Left ventricle myocardium superior (tissue), 1 donor: ENCODE data around the gene GABARAP. TPM values are rescaled to one million over a fixed set of nuclear protein-coding genes. Genes with fewer than 3 reads are reported as not detected.
A peak's percentile ranks its signal among the peaks of the same experiment; 100 is the strongest.

ENCODE experiments used
- ATAC-seq: fragments of 200-7000 bp; cut with Tn5 transposase; one replicate; pipeline ENCODE4 v1.9.1; 2020; ENCODE audit warnings: mild to moderate bottlenecking, moderate library complexity
- DNase-seq: peaks from one replicate; pipeline ENCODE4 v3.0.0-alpha.2; 2020
- intact Hi-C: fragments of 100-400 bp; cut with micrococcal nuclease; formaldehyde crosslinking; loops from one replicate; pipeline ENCODE4 v1.11.0; 2022
- microRNA-seq: library from miRNA; unstranded; fragments of <30 nt; microRNA quantifications from one replicate; pipeline ENCODE4 v1.2.0, GENCODE V29; 2020; ENCODE audit warnings: borderline number of aligned reads
- total RNA-seq: library from RNA; stranded (reverse); fragmentation: NEBNext Ultra II Directional; extraction: Animal tissue kit (Norgen Biotek cat#: 25700); gene quantifications from one replicate; pipeline ENCODE4 v1.2.1, GENCODE V29; 2021
- donor health status: DM: no; HTN: yes; CAD: no; lungs with severe emphysema.

GABARAP gene
- total RNA-seq, 1 donor from 2014 or later, result 456 TPM

GRCh38 chr17:7191069-7191468, 51.2 kb downstream of the GABARAP start:
- intact Hi-C loops, result no loop called here
- no peak for ATAC-seq
- DNase-seq, result no peak

DNA sequence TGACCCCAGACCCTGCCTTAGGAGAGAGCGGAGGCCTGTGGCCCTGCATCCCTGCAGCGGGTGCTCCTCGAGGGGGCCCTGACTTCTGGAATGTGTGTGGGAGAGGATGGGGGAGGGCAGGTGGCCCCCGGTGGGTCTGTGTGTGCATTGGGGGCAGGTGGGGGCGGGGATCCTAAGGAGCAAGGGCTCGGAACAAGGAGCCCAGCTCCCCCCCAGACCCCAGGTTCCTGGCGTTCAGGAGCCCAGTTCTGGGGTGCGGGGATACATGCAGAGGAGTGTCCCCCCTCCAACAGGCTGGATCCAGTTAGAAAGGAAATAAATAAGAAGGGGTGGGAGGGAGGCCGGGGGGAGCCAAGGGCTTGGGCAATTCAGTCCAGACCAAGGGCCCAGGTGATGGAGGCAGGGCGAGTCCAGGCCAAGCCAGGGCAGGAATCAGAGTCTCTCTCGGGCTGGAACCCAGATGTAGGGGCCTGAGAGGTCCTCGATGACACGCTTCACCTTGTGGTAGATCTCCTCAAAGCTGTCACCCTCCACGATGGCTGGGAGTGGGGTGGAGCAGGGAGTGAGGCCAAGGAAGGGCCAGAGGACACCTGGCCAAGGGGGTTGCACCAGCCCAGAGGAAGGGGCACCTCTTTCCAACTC, 51.9 kb downstream of the GABARAP start:
- intact Hi-C loops, result no loop called here
- no peak for ATAC-seq
- DNase-seq, result no peak

Small RNA genes lying within 50 kb of the gene (microRNA-seq; reads per million reads assigned to microRNA genes)
- gene MIR324, result 1,005 reads per million, percentile 76 among the genes with 10 or more reads in this experiment

Other genes starting within 250 kb of the GABARAP start
- not detected for gene ALOX12, start 246.4 kb downstream of the GABARAP start, total RNA-seq
- 174 TPM for gene RNASEK, start 229.8 kb downstream of the GABARAP start, total RNA-seq
- 13.1 TPM for gene BCL6B, start 219.4 kb downstream of the GABARAP start, total RNA-seq
- 1.2 TPM for gene SLC16A13, start 206.4 kb downstream of the GABARAP start, total RNA-seq
- gene SLC16A11, start 198.4 kb downstream of the GABARAP start, total RNA-seq, result 0.47 TPM
- gene CLEC10A, start 162.2 kb downstream of the GABARAP start, total RNA-seq, result 4.4 TPM
- 0.30 TPM for gene ASGR2, start 127.6 kb downstream of the GABARAP start, total RNA-seq
- 0.30 TPM for gene ASGR1, start 63.1 kb downstream of the GABARAP start, total RNA-seq
- 21.3 TPM for gene DLG4, start 22.6 kb downstream of the GABARAP start, total RNA-seq
- gene ACADVL, start 22.5 kb downstream of the GABARAP start, total RNA-seq, result 2,270 TPM
- 23.5 TPM for gene DVL2, start 7.9 kb downstream of the GABARAP start, total RNA-seq
- 29.4 TPM for gene PHF23, start 3.0 kb downstream of the GABARAP start, total RNA-seq
- 122 TPM for gene CTDNEP1, start 9.3 kb upstream of the GABARAP start, total RNA-seq
- 85.3 TPM for gene ELP5, start 9.8 kb upstream of the GABARAP start, total RNA-seq
- gene CLDN7, start 20.0 kb upstream of the GABARAP start, total RNA-seq, result 1.8 TPM
- 170 TPM for gene SLC2A4, start 39.3 kb upstream of the GABARAP start, total RNA-seq
- gene YBX2, start 52.2 kb upstream of the GABARAP start, total RNA-seq, result 0.77 TPM
- gene EIF5A, start 65.2 kb upstream of the GABARAP start, total RNA-seq, result 311 TPM
- 75.0 TPM for gene GPS2, start 72.9 kb upstream of the GABARAP start, total RNA-seq
- 34.7 TPM for gene NEURL4, start 86.9 kb upstream of the GABARAP start, total RNA-seq
- 17.3 TPM for gene ACAP1, start 94.1 kb upstream of the GABARAP start, total RNA-seq
- gene KCTD11, start 109.7 kb upstream of the GABARAP start, total RNA-seq, result 3.6 TPM
- gene TMEM95, start 112.7 kb upstream of the GABARAP start, total RNA-seq, result not detected
- 2.2 TPM for gene TNK1, start 138.6 kb upstream of the GABARAP start, total RNA-seq
- gene PLSCR3, start 152.1 kb upstream of the GABARAP start, total RNA-seq, result 16.1 TPM
- gene TMEM256, start 161.6 kb upstream of the GABARAP start, total RNA-seq, result 53.5 TPM
- 6.5 TPM for gene NLGN2, start 165.4 kb upstream of the GABARAP start, total RNA-seq
- gene SPEM1, start 177.9 kb upstream of the GABARAP start, total RNA-seq, result not detected
- gene SPEM2, start 183.2 kb upstream of the GABARAP start, total RNA-seq, result not detected
- not detected for gene SPEM3, start 186.4 kb upstream of the GABARAP start, total RNA-seq
- gene TMEM102, start 193.0 kb upstream of the GABARAP start, total RNA-seq, result 2.1 TPM
- 13.8 TPM for gene FGF11, start 197.1 kb upstream of the GABARAP start, total RNA-seq
- gene CHRNB1, start 202.6 kb upstream of the GABARAP start, total RNA-seq, result 9.6 TPM
- gene ZBTB4, start 237.2 kb upstream of the GABARAP start, total RNA-seq, result 70.9 TPM
- gene SLC35G6, start 239.0 kb upstream of the GABARAP start, total RNA-seq, result not detected
- gene POLR2A, start 241.9 kb upstream of the GABARAP start, total RNA-seq, result 39.1 TPM